OCI-LY7 (cell line): ENCODE results near the gene EEF1B2. TPM values are rescaled to one million over a fixed set of nuclear protein-coding genes. Genes with fewer than 3 reads are reported as not detected.

ENCODE experiments used
- BruUV-seq: library from RNA; stranded (reverse); fragments of 400-500 nt; replicated peaks from 2 replicates; lab custom pipeline; 2021; lab: Mats Ljungman, UMichigan
- CTCF ChIA-PET: fragments of 300-600 bp; sonication (Branson Sonifier 250); formaldehyde crosslinking; loops from one replicate; lab custom pipeline; 2022; ENCODE audit warnings: antibody characterized with exemption; ENCODE audit not compliant: unreplicated experiment; lab: Charles Lee
- POLR2A ChIA-PET: fragments of 300-600 bp; sonication (Branson Sonifier 250); formaldehyde crosslinking; loops from one replicate; lab custom pipeline; 2022; ENCODE audit warnings: antibody characterized with exemption; lab: Charles Lee
- DNase-seq: peaks from one replicate; pipeline ENCODE4 v3.0.0-alpha.2; 2015; ENCODE audit warnings: low spot score
- H2AFZ ChIP-seq: fragments of 200-600 bp; sonication (generic), shearing (Covaris generic); 2 replicates; pipeline ENCODE4 v1.6.1; 2014; ENCODE audit warnings: mild to moderate bottlenecking, antibody characterized with exemption, low read length, moderate library complexity
- H3K27ac ChIP-seq: fragments of 200-600 bp; sonication (generic); 2 replicates; pipeline ENCODE4 v1.5.1; 2014; ENCODE audit warnings: mixed run types, low read depth, mild to moderate bottlenecking, moderate library complexity, low read length, inconsistent platforms; ENCODE audit not compliant: poor library complexity, severe bottlenecking
- H3K36me3 ChIP-seq: fragments of 200-600 bp; sonication (generic); 2 replicates; pipeline ENCODE4 v1.6.1; 2014; ENCODE audit warnings: mild to moderate bottlenecking, antibody characterized with exemption, low read length, moderate library complexity, mixed read lengths; ENCODE audit not compliant: insufficient read depth
- H3K4me1 ChIP-seq: fragments of 200-600 bp; sonication (generic); 2 replicates; pipeline ENCODE4 v1.5.1; 2014; ENCODE audit warnings: mild to moderate bottlenecking, low read length; ENCODE audit not compliant: insufficient read depth, poor library complexity, severe bottlenecking
- H3K4me2 ChIP-seq: fragments of 200-600 bp; sonication (generic); 2 replicates; pipeline ENCODE4 v1.6.1; 2014; ENCODE audit warnings: mild to moderate bottlenecking, low read length
- H3K4me3 ChIP-seq: fragments of 200-600 bp; sonication (generic); 2 replicates; pipeline ENCODE4 v1.5.1; 2014; ENCODE audit warnings: mild to moderate bottlenecking, low read depth, low read length; ENCODE audit not compliant: poor library complexity, severe bottlenecking
- H3K79me2 ChIP-seq: fragments of 200-600 bp; sonication (generic); 2 replicates; pipeline ENCODE4 v1.6.1; 2016; ENCODE audit warnings: low read depth, mild to moderate bottlenecking, low read length, moderate library complexity, mixed read lengths; ENCODE audit not compliant: insufficient read depth
- H3K9me2 ChIP-seq: fragments of 200-600 bp; sonication (generic); 2 replicates; pipeline ENCODE4 v1.6.1; 2016; ENCODE audit warnings: mild to moderate bottlenecking, low read length, mixed read lengths; ENCODE audit not compliant: insufficient read depth
- H3K9me3 ChIP-seq: fragments of 200-600 bp; sonication (generic); 2 replicates; pipeline ENCODE4 v1.6.1; 2014; ENCODE audit warnings: mild to moderate bottlenecking, mixed run types, low read length, mixed read lengths
- H4K20me1 ChIP-seq: fragments of 200-600 bp; sonication (generic); 2 replicates; pipeline ENCODE4 v1.6.1; 2014; ENCODE audit warnings: mild to moderate bottlenecking, antibody characterized with exemption, low read length, moderate library complexity, mixed read lengths; ENCODE audit not compliant: insufficient read depth
- CTCF ChIP-seq: fragments of 200-600 bp; sonication (generic); conservative IDR thresholded peaks from 2 replicates; pipeline ENCODE4 v1.5.1; 2014; ENCODE audit warnings: mild to moderate bottlenecking, antibody characterized with exemption, low read length, moderate library complexity, mixed read lengths
- EZH2phosphoT487 ChIP-seq: fragments of 200-600 bp; sonication (generic); IDR thresholded peaks from 2 replicates; pipeline ENCODE4 v1.6.1; 2018; ENCODE audit warnings: low read depth, borderline replicate concordance, mild to moderate bottlenecking, mixed run types, antibody characterized with exemption, low read length, moderate library complexity, mixed read lengths
- intact Hi-C: fragments of 100-400 bp; cut with micrococcal nuclease; formaldehyde crosslinking; loops from one replicate; pipeline ENCODE4 v1.10.0; 2022; ENCODE audit not compliant: unreplicated experiment
- total RNA-seq, 2 experiments: library from RNA; depleted of rRNA in 1 of 2; stranded (reverse); fragments of >200 nt in 1 of 2; shearing (Covaris generic) in 1 of 2; gene quantifications; 2 replicates each; pipeline ENCODE4 v1.2.3, GENCODE V29; 2014 to 2022

The EEF1B2 gene
- total RNA-seq, 2 experiments from 2014 or later, result 1,084 to 1,168 TPM

- Histone ChIP-seq H3K27ac (no peak overlapping the region), H3K9me2 (no peaks in the 10 kb centered on the region), H3K4me3 (no peak overlapping the region), H3K36me3 (no peaks in the 10 kb centered on the region), H3K79me2 (no peaks in the 10 kb centered on the region), H3K4me2 (no peak overlapping the region), H2AFZ (no peak overlapping the region), H4K20me1 (no peaks in the 10 kb centered on the region), H3K9me3 (no peaks in the 10 kb centered on the region), H3K4me1 (no peaks in the 10 kb centered on the region)
- TF ChIP-seq EZH2phosphoT487, result no peak
- TF ChIP-seq CTCF, result no peak
- DNase-seq, result no peak
- POLR2A ChIA-PET, result no interaction called here
- CTCF ChIA-PET, result no interaction called here
- no TSS peak for BruUV-seq
- intact Hi-C loops, result no loop called here
Measured at GRCh38 chr2:206192157-206192556, 32.5 kb downstream of the EEF1B2 start.

- ChIA-PET POLR2A (interaction anchor here (0.6 to 1.0 kb wide), 2 partner anchors 25 to 53 kb away, joined by 3 to 8 read pairs; no protein-coding TSS in a partner anchor), CTCF (no interaction called here)
- H2AFZ ChIP-seq, result no peak overlapping the region
- no peaks in the 10 kb centered on the region for H4K20me1 ChIP-seq
- H3K9me3 ChIP-seq, result no peaks in the 10 kb centered on the region
- no peaks in the 10 kb centered on the region for H3K9me2 ChIP-seq
- TF ChIP-seq CTCF (no peak), EZH2phosphoT487 (no peak)
- no peak overlapping the region for H3K4me3 ChIP-seq
- intact Hi-C loops, result no loop called here
- H3K4me1 ChIP-seq, result no peaks in the 10 kb centered on the region
- no peaks in the 10 kb centered on the region for H3K36me3 ChIP-seq
- BruUV-seq, result no TSS peak
- no peak overlapping the region for H3K27ac ChIP-seq
- DNase-seq, result no peak
- no peaks in the 10 kb centered on the region for H3K79me2 ChIP-seq
- no peak overlapping the region for H3K4me2 ChIP-seq
Measured at GRCh38 chr2:206193671-206194357, 34.1 kb downstream of the EEF1B2 start.

- H3K4me2 ChIP-seq, result no peak overlapping the region
- H3K9me3 ChIP-seq, result no peaks in the 10 kb centered on the region
- H3K27ac ChIP-seq, result no peak overlapping the region
- H3K4me3 ChIP-seq, result no peak overlapping the region
- POLR2A ChIA-PET, result interaction anchor here (1.5 kb wide), 1 partner anchor 17 kb away, joined by 3 read pairs; no protein-coding TSS in a partner anchor
- no peaks in the 10 kb centered on the region for H4K20me1 ChIP-seq
- no peaks in the 10 kb centered on the region for H3K9me2 ChIP-seq
- H2AFZ ChIP-seq, result no peak overlapping the region
- no peak for DNase-seq
- no peaks in the 10 kb centered on the region for H3K36me3 ChIP-seq
- no peaks in the 10 kb centered on the region for H3K79me2 ChIP-seq
- H3K4me1 ChIP-seq, result no peaks in the 10 kb centered on the region
- BruUV-seq, result no TSS peak
- intact Hi-C loops, result no loop called here
- TF ChIP-seq CTCF (no peak), EZH2phosphoT487 (no peak)
- CTCF ChIA-PET, result no interaction called here
Measured at GRCh38 chr2:206198677-206199076, 39.0 kb downstream of the EEF1B2 start.
